Fibroblast of villous mesenchyme (primary cell): ENCODE measurements around the gene SULT2B1. TPM values are rescaled to one million over a fixed set of nuclear protein-coding genes. Genes with fewer than 3 reads are reported as not detected.
A peak's percentile ranks its signal among the peaks of the same experiment; 100 is the strongest.

ENCODE experiments used
- DNase-seq: peaks from one replicate; pipeline ENCODE4 v3.0.0-alpha.2; 2010; ENCODE audit warnings: low read depth
- H3K4me3 ChIP-seq: 2 replicates; pipeline ENCODE4 v1.5.1; 2011; ENCODE audit warnings: low read depth, mild to moderate bottlenecking, low read length
- CTCF ChIP-seq: IDR thresholded peaks from 2 replicates; pipeline ENCODE4 v1.5.1; 2012; ENCODE audit warnings: low read depth, mild to moderate bottlenecking, low read length; ENCODE audit not compliant: insufficient read depth
- total RNA-seq: library from RNA; depleted of rRNA; stranded (reverse); fragments of >200 nt; gene quantifications from 2 replicates; pipeline ENCODE4 v1.2.3, GENCODE V29; 2012

Gene SULT2B1
- under 0.01 TPM in 1 of 2 replicates, not detected in the other for total RNA-seq

- no peak for DNase-seq
- TF ChIP-seq CTCF: no peak
- H3K4me3 ChIP-seq: no peak within 1 kb of the TSS
These were observed at the start of gene SULT2B1 for GRCh38 chr19:48551437-48552302. Gene SULT2B1, plus strand, starts transcription at chr19:48552172. Its CDS starts 81 bp downstream, at chr19:48552253.

- H3K4me3 ChIP-seq: no peak overlapping the region
- DNase-seq: no peak
- TF ChIP-seq CTCF: no peak
These were observed 49.5 kb upstream of the SULT2B1 start for GRCh38 chr19:48502350-48503018.

- TF ChIP-seq CTCF: peak; percentile 63
- H3K4me3 ChIP-seq: no peak overlapping the region
- peak; percentile 65 for DNase-seq
These were observed 45.7 kb upstream of the SULT2B1 start for GRCh38 chr19:48506138-48506733.

GRCh38 chr19:48507911-48508439, 44.0 kb upstream of the SULT2B1 start:
- TF ChIP-seq CTCF: no peak
- H3K4me3 ChIP-seq: no peak overlapping the region
- no peak for DNase-seq

- no peak for DNase-seq
- no peak for TF ChIP-seq CTCF
- no peak overlapping the region for H3K4me3 ChIP-seq
These were observed 43.1 kb upstream of the SULT2B1 start for GRCh38 chr19:48508729-48509411.

- H3K4me3 ChIP-seq: no peak overlapping the region
- no peak for DNase-seq
- no peak for TF ChIP-seq CTCF
These were observed 42.3 kb upstream of the SULT2B1 start for GRCh38 chr19:48509467-48510194.
